Stimulated activated CD8-positive, alpha-beta memory T cell treated with anti-CD3 and anti-CD28 coated beads, Interleukin-2, amount 100 ng/mL, for 48 hours (primary cell): Measurements from ENCODE around the gene MEGF6.
A peak's percentile ranks its signal among the peaks of the same experiment; 100 is the strongest.

ENCODE experiments used
- DNase-seq, 2 donors: peaks; one replicate each; pipeline ENCODE4 v3.0.0-alpha.2; 2020; ENCODE audit warnings: low read depth in 2 of 2

MEGF6 gene

DNA sequence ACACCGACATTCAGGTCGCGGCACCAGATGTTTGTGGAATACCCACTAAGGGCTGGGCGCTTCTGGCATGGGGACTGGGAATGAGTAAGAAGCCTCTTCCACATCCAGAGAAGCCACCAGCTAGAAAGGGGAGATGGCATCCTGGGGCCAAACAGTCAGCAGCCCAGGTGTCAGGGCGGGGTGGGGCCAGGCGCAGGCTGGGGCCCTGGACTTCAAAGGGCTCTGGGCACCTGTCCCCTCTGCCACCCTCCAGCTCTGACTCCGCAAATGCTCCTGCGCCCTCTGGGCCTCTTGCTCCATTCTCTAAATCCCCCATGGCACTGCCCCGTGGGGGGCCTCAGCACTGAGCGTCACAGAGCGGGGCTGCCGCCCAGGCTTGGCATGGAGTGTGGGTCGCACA lies 70.4 kb downstream of the MEGF6 start:
- no peak for DNase-seq

DNA sequence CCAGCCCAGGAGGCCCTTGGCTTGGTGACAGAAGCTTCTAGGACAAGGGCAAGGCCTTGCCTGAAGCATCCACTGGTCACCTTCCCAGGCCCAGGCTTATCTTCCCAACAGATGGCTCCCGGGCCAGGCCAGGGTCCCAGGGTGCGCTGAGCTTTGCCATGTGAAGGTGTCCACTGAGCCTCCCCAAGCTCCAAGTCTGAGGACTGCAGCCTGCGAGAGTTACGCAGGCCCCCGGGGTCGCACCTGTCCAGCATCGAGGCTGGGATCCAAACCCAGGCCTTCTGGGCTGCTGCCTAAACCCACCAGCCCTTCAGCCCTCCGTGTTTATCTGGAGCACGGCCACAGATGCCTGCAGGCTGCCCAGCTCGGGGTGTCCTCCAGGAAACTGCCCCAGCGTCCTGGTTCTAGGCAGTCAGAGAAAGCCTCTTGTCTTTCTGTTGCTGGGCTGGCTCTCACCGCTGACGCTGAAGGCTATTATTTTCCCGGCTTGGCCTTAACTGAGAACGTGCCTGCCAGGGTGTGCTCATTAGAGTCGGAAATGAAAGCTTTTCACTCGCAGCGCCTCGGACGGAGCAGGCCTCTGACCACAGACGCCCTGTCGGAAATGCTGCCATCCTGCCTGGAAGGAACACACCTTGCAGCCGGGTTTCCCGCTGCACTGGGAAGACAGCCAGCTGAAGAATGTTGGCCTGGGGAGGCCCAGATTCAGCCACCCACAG lies 71.4 kb downstream of the MEGF6 start:
- no peak for DNase-seq

DNA sequence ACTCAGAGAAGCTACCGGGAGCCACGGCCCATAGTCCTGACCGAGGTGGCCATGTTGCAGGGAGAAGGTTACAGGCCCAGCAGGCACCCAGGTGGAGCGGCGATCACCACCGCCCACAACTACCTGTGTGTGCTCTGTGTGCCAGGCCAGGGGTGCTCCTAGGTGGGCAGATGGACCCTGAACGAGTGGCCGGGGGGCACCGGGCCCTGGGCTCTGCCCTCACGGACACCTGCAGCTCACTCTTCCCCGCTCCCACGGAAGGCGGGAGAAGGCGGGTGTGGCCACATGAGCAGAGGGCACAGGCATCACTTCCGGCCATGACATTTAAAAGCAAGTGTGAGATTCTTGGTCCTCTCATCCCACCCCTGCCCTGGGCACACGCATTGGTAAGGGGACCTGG lies 73.9 kb downstream of the MEGF6 start:
- no peak for DNase-seq

DNA sequence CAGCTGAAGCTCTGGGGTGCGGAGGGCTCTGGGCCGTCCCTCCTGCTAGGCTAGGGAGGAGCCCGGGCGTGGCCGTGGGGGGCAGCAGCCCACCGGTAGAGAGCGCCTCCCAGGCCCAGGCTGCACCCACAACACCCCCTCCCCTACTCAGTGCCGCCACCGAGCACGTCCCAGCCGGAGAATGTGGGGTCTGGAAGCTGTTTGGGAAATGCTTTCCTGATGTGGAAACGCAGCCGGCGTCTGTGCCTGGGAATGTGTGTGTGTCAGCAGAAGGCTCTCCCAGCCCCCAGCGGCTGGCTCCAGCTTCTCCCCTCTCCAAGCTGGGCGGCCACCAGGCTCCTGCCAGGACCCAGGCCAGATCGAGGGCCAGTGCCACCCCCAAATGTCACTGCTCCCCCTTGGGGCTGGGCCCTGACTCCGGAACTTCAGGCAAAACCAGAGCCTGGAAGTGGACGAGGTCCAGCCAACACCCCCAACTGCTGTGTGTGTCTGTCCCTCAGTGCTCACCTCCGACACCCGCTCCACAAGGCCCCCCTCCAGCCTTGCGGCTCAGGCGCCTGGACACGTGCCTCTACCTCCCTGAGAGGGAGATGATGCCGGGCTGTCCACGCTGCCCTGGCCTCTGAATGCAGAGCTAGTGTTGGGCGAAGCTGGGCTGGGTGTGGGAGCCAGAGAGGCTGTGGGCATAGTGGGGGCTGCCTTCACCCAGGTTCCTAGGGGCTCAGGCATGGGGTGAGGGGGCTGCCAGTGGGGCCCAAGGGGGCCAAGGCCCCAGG lies 74.7 kb downstream of the MEGF6 start:
- no peak for DNase-seq

DNA sequence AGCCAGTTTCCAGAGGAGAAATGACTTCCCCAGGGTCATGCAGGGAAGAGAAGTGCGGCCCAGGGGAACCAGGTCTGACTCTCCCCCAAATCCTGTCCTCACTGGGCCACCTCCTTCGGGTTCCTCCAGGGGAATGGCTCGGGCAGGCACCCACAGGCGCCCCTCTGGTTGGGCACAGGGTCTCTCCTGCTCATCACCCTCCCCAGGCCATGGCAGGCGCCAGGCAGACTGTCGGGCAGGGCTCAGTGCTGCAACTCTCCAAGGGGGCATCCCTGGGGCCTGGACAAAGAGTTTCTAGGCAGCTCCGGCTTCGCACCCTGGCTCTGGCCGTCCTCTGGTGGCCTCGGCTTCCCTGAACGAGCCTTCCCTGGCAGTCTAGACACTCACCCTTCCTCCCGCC lies 75.6 kb downstream of the MEGF6 start:
- DNase-seq: no peak

DNA sequence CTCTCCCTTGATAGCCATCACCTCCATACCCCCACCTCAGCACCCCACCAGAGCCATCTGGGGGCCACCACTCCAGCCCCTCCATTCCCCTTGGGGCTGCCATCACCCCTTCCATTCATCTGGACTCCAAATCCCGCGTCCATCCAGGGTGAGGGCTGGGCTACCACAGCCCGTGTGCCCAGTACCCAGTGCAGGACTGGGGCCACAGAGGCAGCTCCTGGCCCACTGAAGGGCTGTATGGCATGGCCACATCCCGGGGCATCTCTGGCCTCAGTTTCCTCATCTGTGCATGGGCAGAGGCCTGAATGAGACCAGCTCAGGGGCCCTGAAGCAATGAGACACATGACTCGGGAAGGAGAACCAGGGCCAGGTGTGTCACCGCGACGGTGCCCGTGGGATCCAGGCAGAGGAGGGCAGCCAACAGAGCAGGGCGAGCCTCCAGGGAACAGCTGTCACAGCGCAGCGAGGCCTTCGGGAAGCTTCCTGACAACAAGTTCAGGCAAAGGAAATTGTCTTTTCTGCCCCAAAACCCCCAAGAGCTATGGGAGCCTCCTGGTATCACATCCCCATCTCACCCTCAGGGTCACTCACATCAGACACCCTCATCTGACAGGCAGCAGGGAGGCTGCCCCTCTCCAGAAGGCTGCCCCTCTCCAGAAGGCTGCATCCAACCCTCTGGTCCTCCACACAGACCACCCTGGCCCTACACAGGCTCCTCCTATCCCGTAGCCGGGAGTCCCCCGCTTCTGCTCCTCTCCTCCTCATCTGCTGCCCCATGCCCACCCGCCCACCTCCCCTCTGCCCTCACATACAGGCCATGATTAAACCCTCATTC lies 76.3 kb downstream of the MEGF6 start:
- no peak for DNase-seq

DNA sequence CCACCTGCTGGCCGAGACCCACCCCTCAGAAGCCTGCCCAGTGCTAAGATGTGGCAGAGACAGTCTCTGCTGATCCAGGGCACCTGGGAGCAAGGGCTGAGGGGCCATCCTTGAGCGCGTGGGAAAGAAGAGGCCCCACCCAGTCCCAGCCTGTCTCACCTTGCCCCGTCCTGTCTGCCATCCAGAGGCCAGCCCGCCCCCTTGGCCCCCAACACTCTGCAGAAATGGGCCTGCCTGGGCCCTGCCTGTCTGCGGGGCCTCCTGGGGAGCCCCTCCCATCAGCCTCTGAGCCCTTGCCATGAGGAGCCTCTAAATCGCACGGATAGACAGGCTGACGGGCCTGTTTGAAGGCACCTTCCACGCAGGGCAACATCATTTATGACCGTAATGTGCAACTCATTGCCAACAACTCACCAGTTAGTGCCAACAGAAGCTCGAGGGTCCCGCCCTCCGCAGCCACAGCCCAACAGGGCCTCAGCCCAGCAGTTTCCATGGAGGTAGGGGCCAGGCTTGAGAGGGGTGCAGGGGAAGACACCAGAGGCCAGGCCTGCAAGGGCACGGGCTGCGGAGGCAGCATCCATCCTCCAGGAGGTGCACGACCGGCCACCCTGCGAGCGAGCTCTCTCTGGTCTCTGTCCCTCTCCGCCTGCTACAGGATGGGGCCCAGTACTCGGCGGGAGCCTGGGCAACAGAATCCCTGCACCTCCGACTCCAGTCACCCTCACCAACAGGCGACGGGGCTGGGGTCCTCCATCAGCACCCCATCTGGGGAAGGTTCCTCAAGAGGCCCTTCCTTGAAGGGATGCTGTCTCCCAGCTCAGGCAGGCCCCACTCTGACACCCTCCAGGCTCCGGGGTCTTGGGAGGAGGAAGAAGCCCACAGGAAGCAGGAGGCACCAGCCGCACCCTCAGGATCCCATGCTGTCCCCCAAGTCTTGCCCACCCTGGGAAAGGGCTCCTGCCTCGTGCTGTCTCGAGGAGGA lies 78.0 kb downstream of the MEGF6 start:
- no peak for DNase-seq

DNA sequence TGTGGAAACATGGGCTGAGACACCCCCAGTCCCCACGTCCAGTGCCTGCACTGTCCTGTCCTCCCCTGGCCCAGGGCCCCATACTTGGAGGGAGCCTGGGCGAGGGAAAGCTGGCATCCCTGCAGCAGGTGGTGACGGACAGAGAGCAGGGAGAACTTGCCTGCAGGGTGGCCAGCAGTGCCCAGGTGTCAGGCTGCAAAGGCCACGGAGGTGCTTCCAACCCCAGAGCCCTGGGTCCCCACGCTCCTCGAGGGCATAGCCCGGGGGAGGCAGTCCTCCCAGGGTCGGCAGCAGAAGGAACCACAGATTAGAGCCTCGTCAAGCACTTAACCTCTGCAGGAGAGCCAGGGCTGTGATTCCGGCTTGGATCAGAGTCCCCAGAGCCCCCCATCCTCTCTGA lies 79.4 kb downstream of the MEGF6 start:
- no peak for DNase-seq

DNA sequence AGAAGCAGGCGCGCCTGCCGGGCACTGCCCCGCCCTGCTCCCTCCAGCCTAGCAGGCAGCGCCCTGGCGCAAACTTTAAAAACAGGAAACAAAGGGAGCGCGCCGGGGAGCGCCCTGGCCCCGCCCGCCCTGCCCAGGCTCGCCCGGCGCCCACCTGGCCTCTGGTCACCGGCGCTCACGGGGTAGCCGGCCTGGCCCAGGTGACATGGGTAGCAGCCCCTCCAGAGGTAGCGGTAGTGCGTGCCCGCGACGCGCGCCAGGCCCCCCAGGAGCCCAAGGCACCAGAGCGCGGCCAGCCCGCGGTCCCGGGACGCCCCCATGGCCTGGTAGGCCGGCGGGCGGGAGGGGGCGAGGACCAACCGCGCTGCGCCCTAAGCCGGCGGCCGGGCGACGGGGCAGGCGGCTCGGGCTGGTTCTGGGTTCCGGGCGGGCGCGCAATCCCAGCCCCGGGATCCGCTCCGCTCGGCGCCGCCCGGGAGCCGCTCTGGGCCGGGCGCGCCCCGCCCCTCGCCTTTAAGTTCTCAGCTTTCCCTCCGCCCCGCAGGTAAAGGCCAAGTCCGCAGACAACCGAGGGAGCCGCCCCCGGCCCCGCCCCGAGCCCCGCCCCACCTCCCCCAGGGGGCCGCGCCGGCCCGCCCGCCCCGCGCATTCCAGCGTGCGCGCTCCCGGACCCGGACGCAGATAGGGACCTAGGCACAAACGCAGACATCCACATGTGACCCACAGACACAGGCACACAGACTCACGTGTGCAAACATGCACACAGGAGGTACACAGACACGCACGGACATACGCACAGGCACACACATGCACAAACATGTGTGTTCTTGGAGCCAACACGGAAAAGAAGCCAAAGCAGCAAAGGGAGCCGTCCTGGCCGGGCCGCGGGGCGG lies 80.1 kb downstream of the MEGF6 start:
- peak; percentile 54 to 71 for DNase-seq

DNA sequence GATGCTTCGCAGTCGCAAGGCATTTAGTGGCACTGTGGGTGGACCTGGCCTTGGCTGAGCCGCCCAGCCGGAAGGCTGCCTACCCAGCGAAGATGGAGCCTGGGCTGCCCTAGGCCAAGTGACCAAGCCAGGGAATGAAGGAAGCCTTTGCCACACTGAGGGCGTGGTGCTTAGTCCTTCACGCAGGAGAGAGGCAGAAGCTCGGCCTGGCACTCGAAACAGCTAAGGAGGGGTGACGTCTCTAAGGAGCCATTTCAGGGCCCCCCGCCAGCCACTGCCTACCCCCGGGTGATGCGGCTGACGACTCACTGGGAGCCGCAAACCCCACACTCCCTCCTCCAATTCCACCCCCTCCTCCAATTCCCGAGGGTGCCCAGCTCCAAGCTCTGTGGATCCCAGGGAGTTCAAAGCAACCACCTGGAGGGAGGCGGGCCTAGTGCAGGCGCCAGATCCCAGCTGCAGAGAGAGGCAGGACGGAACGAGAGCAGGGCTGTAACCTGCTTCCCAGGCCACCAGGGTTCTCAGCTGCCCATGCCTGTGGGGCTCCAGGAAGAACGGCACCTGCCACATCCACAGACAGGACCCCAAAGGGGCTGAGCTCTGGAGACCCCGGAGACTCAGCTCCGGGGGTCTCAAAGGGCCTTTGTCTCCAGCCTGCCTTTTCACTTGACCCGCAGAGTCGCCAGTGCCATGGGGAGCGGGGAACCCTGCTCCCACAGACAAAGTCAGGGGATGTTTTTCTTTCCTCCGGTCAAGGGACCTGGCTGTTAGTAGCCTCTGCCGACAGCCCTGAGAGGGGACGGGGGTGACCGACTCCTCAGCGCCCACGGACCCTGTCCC lies 81.0 kb downstream of the MEGF6 start:
- DNase-seq: no peak

DNA sequence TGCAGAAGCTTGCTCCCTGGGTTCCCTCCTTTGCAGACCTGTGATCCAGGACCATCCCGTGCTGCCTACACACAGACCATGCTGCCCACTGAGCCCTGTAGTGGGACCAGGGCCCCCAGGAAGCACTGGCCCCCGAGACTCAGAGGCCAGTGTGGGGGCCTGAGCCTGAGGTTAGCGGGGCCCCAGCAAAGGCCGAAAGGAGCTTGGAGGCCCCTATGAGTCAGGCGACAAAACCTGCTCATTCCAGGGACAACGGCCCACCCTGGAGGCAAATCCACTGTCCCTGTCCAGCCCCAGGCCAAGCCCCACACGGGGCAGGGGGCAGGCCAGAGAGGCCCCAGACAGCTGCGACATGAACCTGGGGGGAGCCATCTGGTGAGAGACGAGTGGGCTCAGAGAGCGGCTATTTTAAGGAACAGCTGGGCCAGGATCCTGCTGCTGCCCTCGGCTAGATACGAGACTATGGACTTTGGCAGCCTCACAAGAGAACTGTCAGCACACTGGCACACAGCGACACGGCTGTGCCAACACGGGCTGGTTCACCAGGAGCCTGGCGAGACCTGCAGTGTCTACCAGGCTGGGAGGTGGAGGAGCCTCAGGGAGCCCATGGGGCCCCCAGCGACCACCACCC lies 82.1 kb downstream of the MEGF6 start:
- DNase-seq: no peak

DNA sequence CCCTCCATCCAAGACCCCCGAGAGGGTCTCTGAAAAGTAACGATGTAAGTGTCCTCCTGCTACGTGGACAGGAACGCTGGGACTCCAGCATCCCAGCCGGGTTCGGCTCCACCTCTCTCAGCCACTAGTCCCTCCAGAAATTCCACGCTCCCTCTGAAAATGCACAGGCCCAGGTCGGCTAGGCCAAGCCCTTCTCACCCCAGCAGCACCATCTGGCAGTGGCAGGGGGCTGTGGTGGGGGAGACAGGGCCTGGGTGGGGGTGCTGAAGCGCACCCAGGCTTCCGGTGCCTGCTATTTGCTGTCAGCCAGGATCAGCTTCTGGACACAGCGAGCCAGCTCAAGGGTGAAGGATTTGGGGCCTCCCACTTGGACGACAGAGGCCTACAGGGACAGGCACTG lies 83.5 kb downstream of the MEGF6 start:
- no peak for DNase-seq

DNA sequence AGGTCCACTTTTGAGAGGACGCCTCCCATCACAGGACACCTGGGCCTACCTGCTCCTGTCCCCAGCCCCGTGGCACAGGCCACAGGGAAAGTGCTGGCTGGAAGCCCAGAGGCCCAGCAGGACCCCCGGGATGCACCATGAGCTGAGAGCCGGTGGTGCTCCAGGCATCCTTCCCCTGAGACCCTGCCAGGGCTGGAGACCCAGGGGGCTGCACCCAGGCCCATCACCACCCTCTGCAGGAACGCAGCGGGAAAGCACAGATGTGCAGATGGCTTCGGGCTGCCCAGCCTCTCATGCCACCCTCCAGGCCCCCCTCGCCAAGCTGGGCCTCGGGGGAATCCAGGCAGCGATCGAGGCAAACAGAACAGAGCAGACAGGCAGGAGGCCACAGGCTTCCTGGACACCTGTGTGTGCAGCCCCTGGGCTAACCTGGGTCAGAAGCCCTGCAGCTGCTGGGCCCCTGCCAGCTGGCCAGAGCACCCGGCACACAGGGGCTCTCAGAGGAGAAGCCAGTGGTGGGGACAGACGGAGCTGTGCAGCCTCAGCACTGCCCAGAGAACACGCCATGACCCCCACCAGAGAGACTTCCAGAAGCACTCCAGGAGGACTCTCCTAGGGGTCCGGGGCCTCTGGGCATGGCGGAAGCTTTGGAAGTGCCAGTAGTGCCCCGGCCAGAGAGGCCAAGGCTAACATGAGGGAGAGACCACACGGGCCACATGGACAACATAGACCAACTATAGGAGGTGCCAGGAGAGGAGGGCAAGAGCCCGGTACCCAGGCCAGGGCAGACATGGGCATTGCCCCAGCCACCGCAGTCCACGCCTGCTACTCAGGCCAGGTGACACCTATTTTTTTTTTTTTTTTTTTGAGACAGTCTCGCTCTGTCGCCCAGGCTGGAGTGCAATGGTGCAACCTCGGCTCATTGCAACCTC lies 85.5 kb downstream of the MEGF6 start:
- DNase-seq: no peak

DNA sequence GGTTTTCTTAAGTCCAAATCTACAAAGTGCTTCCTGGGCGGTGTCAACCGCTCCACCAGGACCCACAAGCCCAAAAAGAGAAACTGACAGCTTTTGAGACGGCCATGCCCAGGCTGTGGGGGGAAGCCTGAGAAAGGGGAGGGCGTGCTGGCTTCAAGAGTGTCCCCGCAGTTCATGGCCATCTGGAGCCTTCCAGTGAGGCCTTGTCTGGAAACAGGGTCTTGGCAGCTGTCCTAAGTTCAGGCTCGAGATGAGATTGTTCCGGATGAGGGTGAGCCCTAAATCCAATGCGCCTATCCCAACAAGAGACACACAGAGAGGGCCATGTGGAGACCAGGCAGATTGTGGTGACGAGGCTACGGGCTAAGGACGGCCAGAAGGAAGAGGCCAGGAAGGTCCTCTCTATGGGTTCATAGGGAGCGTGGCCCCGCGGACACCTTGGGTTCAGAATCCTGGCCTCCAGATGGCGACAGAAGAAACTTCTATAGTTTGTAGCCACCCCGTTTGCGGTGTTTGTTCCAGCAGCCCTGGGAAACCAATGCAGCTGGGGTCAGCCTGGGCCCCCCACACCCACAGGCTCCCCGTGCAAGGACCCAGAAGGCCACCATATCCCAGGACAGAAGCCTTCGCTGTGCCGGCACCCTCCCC lies 86.6 kb downstream of the MEGF6 start:
- DNase-seq: no peak

DNA sequence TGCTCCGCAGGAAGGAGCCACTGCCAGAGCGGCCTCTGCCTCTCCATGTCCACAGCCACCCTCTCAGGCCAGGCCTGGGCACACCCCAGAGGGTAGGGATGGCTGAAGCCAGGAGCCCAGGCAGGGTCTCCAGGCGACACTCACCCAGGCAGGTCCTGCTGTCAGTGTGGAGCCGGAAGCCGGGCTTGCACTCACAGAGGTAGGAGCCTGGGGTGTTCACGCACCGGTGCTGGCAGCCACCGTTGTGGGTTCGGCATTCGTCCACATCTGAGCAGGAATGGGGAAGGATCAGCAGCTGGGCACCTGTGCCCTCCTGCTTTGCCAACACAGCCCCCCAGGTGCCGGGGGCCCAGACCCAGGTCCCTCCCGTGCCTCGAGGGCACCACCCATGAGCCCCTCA lies 87.3 kb downstream of the MEGF6 start:
- DNase-seq: no peak

DNA sequence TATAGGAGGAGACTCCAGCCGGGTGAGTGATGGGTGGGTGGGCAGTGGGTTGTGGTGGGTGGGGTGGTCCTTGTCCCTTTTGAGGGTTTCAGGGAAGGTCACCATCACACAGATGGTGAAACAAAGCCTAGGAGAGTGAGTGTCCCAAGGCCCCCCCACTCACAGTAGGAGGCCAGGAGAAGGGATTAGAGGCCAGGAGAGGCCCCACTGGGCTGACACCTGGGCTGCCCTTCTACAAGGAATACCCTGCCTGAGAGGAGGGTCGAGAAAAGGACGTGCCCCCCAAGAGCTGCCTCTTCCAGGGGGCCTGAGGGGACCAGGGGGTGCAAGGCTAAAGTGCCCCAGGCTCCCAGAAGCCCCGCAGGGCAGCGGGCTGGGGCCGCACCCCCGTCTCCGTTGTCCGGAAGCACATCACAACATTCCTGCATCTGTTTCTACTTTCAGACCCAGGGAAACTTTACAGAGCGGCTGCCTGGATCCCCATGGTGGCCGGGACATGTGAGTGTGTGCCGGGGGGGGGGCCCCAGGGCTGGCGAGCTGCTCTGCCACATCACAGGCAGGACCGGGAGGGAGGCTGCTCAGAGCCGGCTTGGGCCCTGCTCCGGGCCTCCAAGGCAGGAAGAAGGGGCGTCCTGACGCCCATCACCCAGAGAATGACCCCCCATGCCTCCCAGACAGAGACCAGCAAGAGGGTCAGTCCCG lies 88.6 kb downstream of the MEGF6 start:
- DNase-seq: no peak

DNA sequence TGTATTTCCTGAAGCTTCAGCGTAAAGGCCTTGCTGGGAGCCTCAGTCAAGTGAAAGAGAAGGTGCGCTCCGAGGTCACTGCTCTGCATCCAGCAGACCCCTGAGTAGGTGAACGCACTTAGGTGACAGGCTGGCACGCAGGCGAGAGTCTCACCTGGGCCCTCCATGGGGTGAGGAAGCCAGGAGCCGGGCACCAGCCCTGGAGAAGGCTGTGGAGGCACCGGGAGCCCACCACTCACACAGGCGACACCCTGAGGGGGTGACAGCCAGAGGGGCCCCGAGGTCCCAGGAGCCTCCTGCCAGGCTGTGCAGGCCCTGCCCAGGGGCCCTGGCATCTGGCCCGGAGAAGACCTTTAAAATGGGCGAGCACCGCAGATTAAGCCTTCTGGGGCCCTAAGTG lies 89.2 kb downstream of the MEGF6 start:
- DNase-seq: no peak
